ENCODE data around the gene CNRIP1.

CNRIP1 gene

GRCh38 chr2:68319398-68320117 is at the start of gene CNRIP1:
Gene CNRIP1, minus strand, starts transcription at chr2:68319949. Its CDS starts 549 bp downstream, at chr2:68319400.
- intact Hi-C loops (cut with micrococcal nuclease): no loop called here
- H3K4me1 Mint-ChIP-seq (ENCODE audit: low read depth): peaks cover 20% of the 10 kb centered on the region
- H3K4me3 Mint-ChIP-seq: peak within 1 kb of the TSS; percentile 88
- peaks cover 15% of the 10 kb centered on the region for H3K36me3 Mint-ChIP-seq (ENCODE audit: low read depth)
- no peaks in the 10 kb centered on the region for H3K9me3 Mint-ChIP-seq
- H3K27me3 Mint-ChIP-seq: peaks cover 30% of the 10 kb centered on the region
- peak within 1 kb of the TSS; percentile 87 for H3K27ac Mint-ChIP-seq

GRCh38 chr2:68369337-68369734 is 49.6 kb upstream of the CNRIP1 start:
- H3K27ac Mint-ChIP-seq: no peak overlapping the region
- H3K4me1 Mint-ChIP-seq (ENCODE audit: low read depth): peaks cover 58% of the 10 kb centered on the region
- no peaks in the 10 kb centered on the region for H3K27me3 Mint-ChIP-seq
- H3K4me3 Mint-ChIP-seq: no peak overlapping the region
- peaks cover 90% of the 10 kb centered on the region for H3K36me3 Mint-ChIP-seq (ENCODE audit: low read depth)
- no peaks in the 10 kb centered on the region for H3K9me3 Mint-ChIP-seq
- intact Hi-C loops (cut with micrococcal nuclease): no loop called here

GRCh38 chr2:68368654-68369336 is 49.0 kb upstream of the CNRIP1 start:
- peak overlapping the region; percentile 99 for H3K27ac Mint-ChIP-seq
- H3K27me3 Mint-ChIP-seq: no peaks in the 10 kb centered on the region
- no peaks in the 10 kb centered on the region for H3K9me3 Mint-ChIP-seq
- H3K36me3 Mint-ChIP-seq (ENCODE audit: low read depth): peaks cover 84% of the 10 kb centered on the region
- H3K4me3 Mint-ChIP-seq: peak overlapping the region; percentile 75
- intact Hi-C loops (cut with micrococcal nuclease): no loop called here
- H3K4me1 Mint-ChIP-seq (ENCODE audit: low read depth): peaks cover 60% of the 10 kb centered on the region

GRCh38 chr2:68367953-68368653 is 48.4 kb upstream of the CNRIP1 start:
- Mint-ChIP-seq H3K9me3 (no peaks in the 10 kb centered on the region), H3K4me3 (peak overlapping the region; percentile 75), H3K4me1 (ENCODE audit: low read depth) (peaks cover 65% of the 10 kb centered on the region), H3K27me3 (no peaks in the 10 kb centered on the region), H3K27ac (peak overlapping the region; percentile 99), H3K36me3 (ENCODE audit: low read depth) (peaks cover 77% of the 10 kb centered on the region)
- intact Hi-C loops (cut with micrococcal nuclease): no loop called here

GRCh38 chr2:68366083-68366560 is 46.4 kb upstream of the CNRIP1 start:
- intact Hi-C loops (cut with micrococcal nuclease): no loop called here
- Mint-ChIP-seq H3K9me3 (no peaks in the 10 kb centered on the region), H3K4me1 (ENCODE audit: low read depth) (peaks cover 63% of the 10 kb centered on the region), H3K27me3 (no peaks in the 10 kb centered on the region), H3K4me3 (peak overlapping the region; percentile 96), H3K36me3 (ENCODE audit: low read depth) (peaks cover 59% of the 10 kb centered on the region), H3K27ac (peak overlapping the region; percentile 99)

- Mint-ChIP-seq H3K27ac (peak within 1 kb of the TSS; percentile 99), H3K4me1 (ENCODE audit: low read depth) (peaks cover 53% of the 10 kb centered on the region), H3K36me3 (ENCODE audit: low read depth) (peaks cover 49% of the 10 kb centered on the region), H3K4me3 (peak within 1 kb of the TSS; percentile 96), H3K27me3 (no peaks in the 10 kb centered on the region), H3K9me3 (no peaks in the 10 kb centered on the region)
- intact Hi-C loops (cut with micrococcal nuclease): no loop called here
Observed at GRCh38 chr2:68365087-68365486, 45.3 kb upstream of the CNRIP1 start, which contains the start of gene PLEK. Gene PLEK, plus strand, starts transcription at chr2:68365282. Its CDS starts 70 bp downstream, at chr2:68365352.

- intact Hi-C loops (cut with micrococcal nuclease): loop anchor here (2.0 kb wide), 1 partner anchor 23 kb away; no protein-coding TSS in a partner anchor
- Mint-ChIP-seq H3K4me3 (no peak overlapping the region), H3K27ac (peak overlapping the region; percentile 99), H3K4me1 (ENCODE audit: low read depth) (peaks cover 43% of the 10 kb centered on the region), H3K36me3 (ENCODE audit: low read depth) (peaks cover 35% of the 10 kb centered on the region), H3K27me3 (no peaks in the 10 kb centered on the region), H3K9me3 (no peaks in the 10 kb centered on the region)
Observed at GRCh38 chr2:68363721-68364120, 44.0 kb upstream of the CNRIP1 start.

- intact Hi-C loops (cut with micrococcal nuclease): loop anchor here (1.0 to 2.0 kb wide), 2 partner anchors 24 to 79 kb away; no protein-coding TSS in a partner anchor
- Mint-ChIP-seq H3K27me3 (no peaks in the 10 kb centered on the region), H3K4me1 (ENCODE audit: low read depth) (peaks cover 35% of the 10 kb centered on the region), H3K27ac (peak overlapping the region; percentile 99), H3K4me3 (peak overlapping the region; percentile 55), H3K9me3 (no peaks in the 10 kb centered on the region), H3K36me3 (ENCODE audit: low read depth) (peaks cover 25% of the 10 kb centered on the region)
Observed at GRCh38 chr2:68362749-68363148, 43.0 kb upstream of the CNRIP1 start.

- peaks cover 18% of the 10 kb centered on the region for H3K36me3 Mint-ChIP-seq (ENCODE audit: low read depth)
- peak overlapping the region; percentile 99 for H3K27ac Mint-ChIP-seq
- no peaks in the 10 kb centered on the region for H3K9me3 Mint-ChIP-seq
- peak overlapping the region; percentile 55 for H3K4me3 Mint-ChIP-seq
- H3K4me1 Mint-ChIP-seq (ENCODE audit: low read depth): peaks cover 35% of the 10 kb centered on the region
- intact Hi-C loops (cut with micrococcal nuclease): loop anchor here (1.0 to 2.0 kb wide), 2 partner anchors 25 to 79 kb away; no protein-coding TSS in a partner anchor
- H3K27me3 Mint-ChIP-seq: no peaks in the 10 kb centered on the region
Observed at GRCh38 chr2:68362069-68362468, 42.3 kb upstream of the CNRIP1 start.

GRCh38 chr2:68359889-68360288 is 40.1 kb upstream of the CNRIP1 start:
- no peaks in the 10 kb centered on the region for H3K27me3 Mint-ChIP-seq
- H3K4me3 Mint-ChIP-seq: no peak overlapping the region
- peaks cover 32% of the 10 kb centered on the region for H3K4me1 Mint-ChIP-seq (ENCODE audit: low read depth)
- no peak overlapping the region for H3K27ac Mint-ChIP-seq
- no peaks in the 10 kb centered on the region for H3K9me3 Mint-ChIP-seq
- intact Hi-C loops (cut with micrococcal nuclease): loop anchor here (5.0 to 10.0 kb wide), 2 partner anchors 65 to 238 kb away; no protein-coding TSS in a partner anchor
- H3K36me3 Mint-ChIP-seq (ENCODE audit: low read depth): peaks cover under 1% of the 10 kb centered on the region

- no peak overlapping the region for H3K4me3 Mint-ChIP-seq
Observed at GRCh38 chr2:68357605-68358337, 38.0 kb upstream of the CNRIP1 start.

GRCh38 chr2:68356599-68357239 is 37.0 kb upstream of the CNRIP1 start:
- Mint-ChIP-seq H3K4me3 (no peak overlapping the region), H3K36me3 (ENCODE audit: low read depth) (no peaks in the 10 kb centered on the region), H3K9me3 (no peaks in the 10 kb centered on the region), H3K27me3 (no peaks in the 10 kb centered on the region), H3K4me1 (ENCODE audit: low read depth) (peaks cover 10% of the 10 kb centered on the region), H3K27ac (no peak overlapping the region)
- intact Hi-C loops (cut with micrococcal nuclease): loop anchor here (5.0 to 10.0 kb wide), 2 partner anchors 62 to 234 kb away; no protein-coding TSS in a partner anchor

More at GRCh38 chr2:68357605-68358337, 38.0 kb upstream of the CNRIP1 start:
- no peaks in the 10 kb centered on the region for H3K27me3 Mint-ChIP-seq
- H3K4me1 Mint-ChIP-seq (ENCODE audit: low read depth): peaks cover 14% of the 10 kb centered on the region
- no peak overlapping the region for H3K27ac Mint-ChIP-seq
- intact Hi-C loops (cut with micrococcal nuclease): loop anchor here (5.0 to 10.0 kb wide), 2 partner anchors 63 to 235 kb away; no protein-coding TSS in a partner anchor
- no peaks in the 10 kb centered on the region for H3K9me3 Mint-ChIP-seq
- no peaks in the 10 kb centered on the region for H3K36me3 Mint-ChIP-seq (ENCODE audit: low read depth)

Data from dendritic cell treated with granulocyte-macrophage colony-stimulating factor and Interleukin-4, amounts not matched to agents 40 ng/mL and 50 ng/mL, for 4 days (primary cell).